HG03139 (cell line): ENCODE results near the gene ADGRL3.

Experiments used
- ATAC-seq: cut with Tn5 transposase; IDR thresholded peaks from one replicate; pipeline ENCODE4 v1.9.1; 2021; ENCODE audit not compliant: unreplicated experiment

The ADGRL3 gene

GRCh38 chr4:61408861-61409260 lies 208.7 kb downstream of the ADGRL3 start:
- ATAC-seq, result no peak

- no peak for ATAC-seq
These were observed 211.1 kb downstream of the ADGRL3 start for GRCh38 chr4:61411241-61411640.

- no peak for ATAC-seq
These were observed 225.2 kb downstream of the ADGRL3 start for GRCh38 chr4:61425315-61425714.

GRCh38 chr4:61426229-61426628 lies 226.1 kb downstream of the ADGRL3 start:
- no peak for ATAC-seq

GRCh38 chr4:61427099-61427817 lies 227.1 kb downstream of the ADGRL3 start:
- ATAC-seq, result no peak

- no peak for ATAC-seq
These were observed 227.8 kb downstream of the ADGRL3 start for GRCh38 chr4:61427818-61428495.

- no peak for ATAC-seq
These were observed 228.8 kb downstream of the ADGRL3 start for GRCh38 chr4:61428950-61429349.

GRCh38 chr4:61431131-61431530 lies 231.0 kb downstream of the ADGRL3 start:
- ATAC-seq, result no peak

- no peak for ATAC-seq
These were observed 237.8 kb downstream of the ADGRL3 start for GRCh38 chr4:61437923-61438322.

- no peak for ATAC-seq
These were observed 240.2 kb downstream of the ADGRL3 start for GRCh38 chr4:61440321-61440720.

- no peak for ATAC-seq
These were observed 242.8 kb downstream of the ADGRL3 start for GRCh38 chr4:61442936-61443335.

- ATAC-seq, result no peak
These were observed 243.8 kb downstream of the ADGRL3 start for GRCh38 chr4:61443813-61444510.

- no peak for ATAC-seq
These were observed 245.4 kb downstream of the ADGRL3 start for GRCh38 chr4:61445374-61446063.

- no peak for ATAC-seq
These were observed 246.8 kb downstream of the ADGRL3 start for GRCh38 chr4:61446941-61447340.

- no peak for ATAC-seq
These were observed 247.8 kb downstream of the ADGRL3 start for GRCh38 chr4:61447918-61448317.

- ATAC-seq, result no peak
These were observed 251.8 kb downstream of the ADGRL3 start for GRCh38 chr4:61451935-61452334.

- ATAC-seq, result no peak
These were observed 261.8 kb downstream of the ADGRL3 start for GRCh38 chr4:61461956-61462355.

- ATAC-seq, result no peak
These were observed 262.6 kb downstream of the ADGRL3 start for GRCh38 chr4:61462451-61463326.

GRCh38 chr4:61468024-61468720 lies 268.0 kb downstream of the ADGRL3 start:
- no peak for ATAC-seq

GRCh38 chr4:61473306-61473705 lies 273.2 kb downstream of the ADGRL3 start:
- ATAC-seq, result no peak
